Measurements from ENCODE around the gene ZDHHC3. TPM values are rescaled to one million over a fixed set of nuclear protein-coding genes. Genes with fewer than 3 reads are reported as not detected.

Gene ZDHHC3
- total RNA-seq, 1 experiment from 2014 or later = 122 TPM

- H3K9me2 ChIP-seq (replicated peaks; ENCODE audit: low read length) = no peaks in the 10 kb centered on the region
- ChIA-PET POLR2A (ENCODE audit: unreplicated experiment) (no interaction called here), CTCF (no interaction called here)
- no peak overlapping the region for H2AFZ ChIP-seq (ENCODE audit: low read length)
- no peaks in the 10 kb centered on the region for H3F3A ChIP-seq (ENCODE audit: low read length, unreplicated experiment)
- no peak overlapping the region for H3K9ac ChIP-seq (ENCODE audit: low read length)
- intact Hi-C loops (cut with micrococcal nuclease) = no loop called here
- H3K27ac ChIP-seq (ENCODE audit: low read length) = no peak overlapping the region
- TF ChIP-seq CTCF (conservative IDR thresholded peaks at IDR 0.05; ENCODE audit: low read depth, low read length) (no peak), EZH2 (IDR thresholded peaks at IDR 0.05; ENCODE audit: low read length, unreplicated experiment) (no peak), EZH2phosphoT487 (IDR thresholded peaks at IDR 0.05; ENCODE audit: borderline replicate concordance, low read length) (no peak)
- no peak overlapping the region for H3K4me3 ChIP-seq (ENCODE audit: low read length)
- H3K79me2 ChIP-seq (ENCODE audit: low read length) = no peaks in the 10 kb centered on the region
- no peaks in the 10 kb centered on the region for H3K9me3 ChIP-seq (ENCODE audit: low read length)
- H3K27me3 ChIP-seq (ENCODE audit: low read length) = no peaks in the 10 kb centered on the region
- H3K4me1 ChIP-seq (ENCODE audit: insufficient read depth, low read length) = 0 out of 2 replicates have a peak, but pooled peaks cover 7% of the 10 kb centered on the region
- DNase-seq (no peak), ATAC-seq (no peak)
- H4K20me1 ChIP-seq (ENCODE audit: low read length) = no peaks in the 10 kb centered on the region
- BruUV-seq (replicated peaks) = no TSS peak
- no peak overlapping the region for H3K4me2 ChIP-seq (ENCODE audit: low read length)
- no peaks in the 10 kb centered on the region for H3K36me3 ChIP-seq (ENCODE audit: low read depth, low read length)
These were observed 47.7 kb upstream of the ZDHHC3 start for GRCh38 chr3:45023675-45024074.

DNA sequence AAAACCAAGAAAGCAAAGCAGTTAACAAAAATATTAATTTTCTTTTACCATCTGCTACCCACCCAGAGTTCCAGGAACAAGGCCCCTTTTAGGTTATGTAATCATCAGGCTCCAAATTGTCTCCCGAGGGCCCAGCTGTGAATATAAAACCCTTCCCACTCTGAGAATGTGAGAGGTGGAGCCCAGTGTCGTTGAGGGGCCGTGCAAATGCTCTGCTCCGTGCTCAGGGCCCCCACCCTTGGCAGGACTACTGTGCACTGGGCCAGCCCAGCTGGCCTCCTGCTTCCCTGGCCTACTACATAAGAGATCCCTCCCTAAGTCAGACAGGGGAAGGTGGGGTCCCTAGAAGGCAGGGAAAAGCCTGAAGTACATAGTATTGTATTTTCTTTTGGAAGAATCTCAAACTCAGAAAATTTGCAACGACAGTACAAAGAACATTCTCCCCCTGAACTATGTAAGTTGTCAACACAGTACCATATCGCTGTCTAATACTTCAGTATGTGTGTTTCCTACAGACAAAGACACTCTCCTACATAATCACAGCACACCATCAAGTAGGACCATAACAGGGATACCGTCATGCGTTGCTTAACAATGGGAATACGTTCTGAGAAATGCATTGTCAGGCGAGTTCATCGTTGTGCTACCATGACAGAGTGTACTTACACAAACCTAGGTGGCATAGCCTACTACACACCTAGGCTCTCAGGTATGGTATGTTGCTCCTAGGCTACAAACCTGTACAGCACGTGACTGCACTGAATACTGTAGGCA, 45.7 kb upstream of the ZDHHC3 start:
- BruUV-seq (replicated peaks) = no TSS peak
- H3K9me3 ChIP-seq (ENCODE audit: low read length) = no peaks in the 10 kb centered on the region
- no peaks in the 10 kb centered on the region for H3K9me2 ChIP-seq (replicated peaks; ENCODE audit: low read length)
- no peak overlapping the region for H3K27ac ChIP-seq (ENCODE audit: low read length)
- CTCF ChIA-PET = no interaction called here
- ATAC-seq = no peak
- DNase-seq = no peak
- no peaks in the 10 kb centered on the region for H3K27me3 ChIP-seq (ENCODE audit: low read length)
- H2AFZ ChIP-seq (ENCODE audit: low read length) = no peak overlapping the region
- TF ChIP-seq EZH2phosphoT487 (IDR thresholded peaks at IDR 0.05; ENCODE audit: borderline replicate concordance, low read length) (no peak), CTCF (conservative IDR thresholded peaks at IDR 0.05; ENCODE audit: low read depth, low read length) (no peak), EZH2 (IDR thresholded peaks at IDR 0.05; ENCODE audit: low read length, unreplicated experiment) (no peak)
- H3K36me3 ChIP-seq (ENCODE audit: low read depth, low read length) = no peaks in the 10 kb centered on the region
- intact Hi-C loops (cut with micrococcal nuclease) = no loop called here
- POLR2A ChIA-PET (ENCODE audit: unreplicated experiment) = no interaction called here
- no peak overlapping the region for H3K4me3 ChIP-seq (ENCODE audit: low read length)
- no peaks in the 10 kb centered on the region for H4K20me1 ChIP-seq (ENCODE audit: low read length)
- no peaks in the 10 kb centered on the region for H3F3A ChIP-seq (ENCODE audit: low read length, unreplicated experiment)
- 0 out of 2 replicates have a peak, but pooled peaks cover 7% of the 10 kb centered on the region for H3K4me1 ChIP-seq (ENCODE audit: insufficient read depth, low read length)
- no peak overlapping the region for H3K9ac ChIP-seq (ENCODE audit: low read length)
- no peaks in the 10 kb centered on the region for H3K79me2 ChIP-seq (ENCODE audit: low read length)
- no peak overlapping the region for H3K4me2 ChIP-seq (ENCODE audit: low read length)

DNA sequence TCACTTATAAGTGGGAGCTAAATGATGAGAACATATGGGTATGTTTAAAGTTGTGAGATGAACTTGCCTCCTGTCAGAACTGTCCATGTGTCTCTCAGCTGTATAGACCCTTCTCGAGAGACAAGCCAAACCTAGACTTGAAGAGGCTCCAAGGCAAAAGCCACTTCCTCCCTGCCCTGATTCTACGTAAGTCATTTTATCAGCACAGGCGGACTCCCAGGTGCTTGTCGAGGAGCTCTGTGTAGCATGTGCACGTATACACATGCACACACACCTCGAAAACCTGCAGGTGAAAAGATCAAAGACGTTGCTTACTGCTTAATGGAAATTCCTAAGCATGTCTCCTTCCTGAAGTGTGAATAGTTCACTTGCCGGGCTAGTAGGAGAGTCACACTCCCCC, 44.6 kb upstream of the ZDHHC3 start:
- BruUV-seq (replicated peaks) = no TSS peak
- no peak overlapping the region for H3K9ac ChIP-seq (ENCODE audit: low read length)
- ATAC-seq (no peak), DNase-seq (no peak)
- H3K79me2 ChIP-seq (ENCODE audit: low read length) = no peaks in the 10 kb centered on the region
- H3K27me3 ChIP-seq (ENCODE audit: low read length) = no peaks in the 10 kb centered on the region
- no peaks in the 10 kb centered on the region for H3K4me1 ChIP-seq (ENCODE audit: insufficient read depth, low read length)
- CTCF ChIA-PET = no interaction called here
- no peaks in the 10 kb centered on the region for H3K9me3 ChIP-seq (ENCODE audit: low read length)
- H3K9me2 ChIP-seq (replicated peaks; ENCODE audit: low read length) = no peaks in the 10 kb centered on the region
- H3K4me3 ChIP-seq (ENCODE audit: low read length) = no peak overlapping the region
- no peak overlapping the region for H2AFZ ChIP-seq (ENCODE audit: low read length)
- POLR2A ChIA-PET (ENCODE audit: unreplicated experiment) = no interaction called here
- no peaks in the 10 kb centered on the region for H3F3A ChIP-seq (ENCODE audit: low read length, unreplicated experiment)
- intact Hi-C loops (cut with micrococcal nuclease) = no loop called here
- TF ChIP-seq EZH2phosphoT487 (IDR thresholded peaks at IDR 0.05; ENCODE audit: borderline replicate concordance, low read length) (no peak), CTCF (conservative IDR thresholded peaks at IDR 0.05; ENCODE audit: low read depth, low read length) (no peak), EZH2 (IDR thresholded peaks at IDR 0.05; ENCODE audit: low read length, unreplicated experiment) (no peak)
- H3K27ac ChIP-seq (ENCODE audit: low read length) = no peak overlapping the region
- H3K4me2 ChIP-seq (ENCODE audit: low read length) = no peak overlapping the region
- no peaks in the 10 kb centered on the region for H4K20me1 ChIP-seq (ENCODE audit: low read length)
- no peaks in the 10 kb centered on the region for H3K36me3 ChIP-seq (ENCODE audit: low read depth, low read length)

Data from PC-3 (cell line).